OCI-LY1 (cell line): ENCODE measurements around the gene TRPM6.

Source experiments
- H2AFZ ChIP-seq: fragments of 200-600 bp; sonication (generic), shearing (Covaris generic); 2 replicates; pipeline ENCODE4 v1.6.0; 2014; ENCODE audit warnings: antibody characterized with exemption, mild to moderate bottlenecking, low read length
- H3F3A ChIP-seq: fragments of 200-600 bp; sonication (generic), shearing (Covaris generic); 2 replicates; pipeline ENCODE4 v1.6.0; 2014; ENCODE audit warnings: mild to moderate bottlenecking, antibody characterized with exemption, low read length, moderate library complexity; ENCODE audit not compliant: insufficient read depth
- H3K27ac ChIP-seq: fragments of 200-600 bp; sonication (generic); 2 replicates; pipeline ENCODE4 v1.5.1; 2014; ENCODE audit warnings: low read length, mixed run types, mild to moderate bottlenecking, low read depth; ENCODE audit not compliant: poor library complexity, severe bottlenecking
- H3K27me3 ChIP-seq: fragments of 200-600 bp; sonication (generic); 2 replicates; pipeline ENCODE4 v1.6.0; 2014; ENCODE audit warnings: antibody characterized with exemption, mild to moderate bottlenecking, low read length, moderate library complexity; ENCODE audit not compliant: insufficient read depth
- H3K36me3 ChIP-seq: fragments of 200-600 bp; sonication (generic); 2 replicates; pipeline ENCODE4 v1.6.1; 2014; ENCODE audit warnings: mild to moderate bottlenecking, antibody characterized with exemption, low read length, moderate library complexity, mixed read lengths; ENCODE audit not compliant: insufficient read depth
- H3K4me1 ChIP-seq: fragments of 200-600 bp; sonication (generic); 2 replicates; pipeline ENCODE4 v1.5.1; 2014; ENCODE audit warnings: mild to moderate bottlenecking, low read length, moderate library complexity; ENCODE audit not compliant: insufficient read depth, severe bottlenecking
- H3K4me2 ChIP-seq: fragments of 200-600 bp; sonication (generic), shearing (Covaris generic); 2 replicates; pipeline ENCODE4 v1.6.1; 2014; ENCODE audit warnings: low read length
- H3K4me3 ChIP-seq: fragments of 200-600 bp; sonication (generic); 2 replicates; pipeline ENCODE4 v1.5.1; 2014; ENCODE audit warnings: low read length, low read depth, mild to moderate bottlenecking, mixed read lengths; ENCODE audit not compliant: poor library complexity, severe bottlenecking
- H3K79me2 ChIP-seq: fragments of 200-600 bp; shearing (Covaris generic); 2 replicates; pipeline ENCODE4 v1.6.1; 2016; ENCODE audit warnings: mixed run types, low read length, mixed read lengths; ENCODE audit not compliant: insufficient read depth
- H3K9ac ChIP-seq: fragments of 200-600 bp; sonication (generic), shearing (Covaris generic); 2 replicates; pipeline ENCODE4 v1.6.1; 2014; ENCODE audit warnings: mild to moderate bottlenecking, low read length, mixed read lengths
- H3K9me2 ChIP-seq: fragments of 200-600 bp; sonication (generic), shearing (Covaris generic); 2 replicates; pipeline ENCODE4 v1.6.1; 2014; ENCODE audit warnings: low read depth, mild to moderate bottlenecking, low read length, mixed read lengths
- H3K9me3 ChIP-seq: fragments of 200-600 bp; shearing (Covaris generic); 2 replicates; pipeline ENCODE4 v1.6.1; 2014; ENCODE audit warnings: low read length, mixed read lengths
- H4K20me1 ChIP-seq: fragments of 200-600 bp; sonication (generic), shearing (Covaris generic); 2 replicates; pipeline ENCODE4 v1.6.0; 2016; ENCODE audit warnings: mild to moderate bottlenecking, low read length; ENCODE audit not compliant: insufficient read depth
- CTCF ChIP-seq: fragments of 200-600 bp; sonication (generic), shearing (Covaris generic); IDR thresholded peaks from 2 replicates; pipeline ENCODE4 v1.5.1; 2017; ENCODE audit warnings: mild to moderate bottlenecking, antibody characterized with exemption, low read length, moderate library complexity, mixed read lengths
- EZH2 ChIP-seq: fragments of 200-600 bp; sonication (generic), shearing (Covaris generic); IDR thresholded peaks from 2 replicates; pipeline ENCODE4 v1.8.0; 2017; ENCODE audit warnings: borderline replicate concordance, mixed run types, mild to moderate bottlenecking, antibody characterized with exemption, low read length, moderate library complexity, mixed read lengths

Gene TRPM6

GRCh38 chr9:74697535-74697934 lies 190.2 kb downstream of the TRPM6 start:
- H2AFZ ChIP-seq: no peak overlapping the region
- no peaks in the 10 kb centered on the region for H3K9me2 ChIP-seq
- no peak for TF ChIP-seq EZH2
- TF ChIP-seq CTCF: no peak
- no peaks in the 10 kb centered on the region for H4K20me1 ChIP-seq
- H3K36me3 ChIP-seq: no peaks in the 10 kb centered on the region
- no peaks in the 10 kb centered on the region for H3K9me3 ChIP-seq
- no peaks in the 10 kb centered on the region for H3F3A ChIP-seq
- H3K9ac ChIP-seq: no peak overlapping the region
- H3K4me3 ChIP-seq: no peak overlapping the region
- H3K27me3 ChIP-seq: no peaks in the 10 kb centered on the region
- H3K4me1 ChIP-seq: peaks cover 13% of the 10 kb centered on the region
- no peak overlapping the region for H3K27ac ChIP-seq
- no peak overlapping the region for H3K4me2 ChIP-seq
- no peaks in the 10 kb centered on the region for H3K79me2 ChIP-seq

- H3K4me1 ChIP-seq: peaks cover 13% of the 10 kb centered on the region
- TF ChIP-seq CTCF (peak; percentile 10; the same call in 1 of the 2 replicates), EZH2 (no peak)
- no peak overlapping the region for H2AFZ ChIP-seq
- H4K20me1 ChIP-seq: no peaks in the 10 kb centered on the region
- H3K27me3 ChIP-seq: no peaks in the 10 kb centered on the region
- H3K36me3 ChIP-seq: no peaks in the 10 kb centered on the region
- H3K9me3 ChIP-seq: no peaks in the 10 kb centered on the region
- H3K9me2 ChIP-seq: no peaks in the 10 kb centered on the region
- no peak overlapping the region for H3K4me2 ChIP-seq
- no peak overlapping the region for H3K4me3 ChIP-seq
- H3F3A ChIP-seq: no peaks in the 10 kb centered on the region
- H3K9ac ChIP-seq: no peak overlapping the region
- no peak overlapping the region for H3K27ac ChIP-seq
- H3K79me2 ChIP-seq: no peaks in the 10 kb centered on the region
Measured at GRCh38 chr9:74696520-74696919, 191.2 kb downstream of the TRPM6 start.

- Histone ChIP-seq H3K4me1 (no peaks in the 10 kb centered on the region), H3F3A (no peaks in the 10 kb centered on the region), H3K36me3 (no peaks in the 10 kb centered on the region), H3K9me3 (no peaks in the 10 kb centered on the region), H3K27me3 (no peaks in the 10 kb centered on the region), H3K79me2 (no peaks in the 10 kb centered on the region), H3K9me2 (no peaks in the 10 kb centered on the region), H3K4me3 (no peak overlapping the region), H3K9ac (no peak overlapping the region), H3K27ac (no peak overlapping the region), H3K4me2 (no peak overlapping the region), H2AFZ (no peak overlapping the region), H4K20me1 (no peaks in the 10 kb centered on the region)
- TF ChIP-seq CTCF: no peak
- no peak for TF ChIP-seq EZH2
Measured at GRCh38 chr9:74691058-74691457, 196.7 kb downstream of the TRPM6 start.
